Measurements from ENCODE around the gene GNG3. TPM values are rescaled to one million over a fixed set of nuclear protein-coding genes. Genes with fewer than 3 reads are reported as not detected.

GNG3 gene
- polyA plus RNA-seq, 3 donors, result 0.23 TPM; not detected in 2

GRCh38 chr11:62716816-62717215 is 9.3 kb downstream of the GNG3 start:
- no peak overlapping the region for H3K9ac ChIP-seq (ENCODE audit: insufficient read depth, low read length, poor library complexity, severe bottlenecking)
- no peak for TF ChIP-seq CTCF (IDR thresholded peaks at IDR 0.05)
- Mint-ChIP-seq H3K9me3 (no peaks in the 10 kb centered on the region), H3K27ac (peak overlapping the region in 1 of 7 donors; percentile 20), H3K36me3 (peaks cover 88 to 96% of the 10 kb centered on the region in 2 donors), H3K4me3 (no peak overlapping the region), H3K4me1 (peaks cover 4% of the 10 kb centered on the region), H3K27me3 (ENCODE audit: low read depth in 3 of 3) (no peaks in the 10 kb centered on the region)
- DNase-seq, result no peak
- H3K4me1 ChIP-seq (ENCODE audit: control insufficient read depth in 1 of 2, insufficient read depth in 2 of 2, low read length in 2 of 2), result no peaks in the 10 kb centered on the region
- no peak overlapping the region for H3K4me2 ChIP-seq (replicated peaks; ENCODE audit: extremely low read depth, low read length, poor library complexity, severe bottlenecking)
- no peak overlapping the region for H2AFZ ChIP-seq (ENCODE audit: insufficient read depth, low read depth, low read length, poor library complexity, severe bottlenecking)
- H3K27ac ChIP-seq (ENCODE audit: low read depth in 1 of 2, low read length in 2 of 2), result no peak overlapping the region
- intact Hi-C loops (cut with micrococcal nuclease), result no loop called here
- 96% methylated on average over 5 of the region's 11 CpGs for WGBS (ENCODE audit: insufficient coverage)
- H3K27me3 ChIP-seq (ENCODE audit: control insufficient read depth in 2 of 2, insufficient read depth in 2 of 2, low read length in 2 of 2), result no peaks in the 10 kb centered on the region
- peaks cover 72% of the 10 kb centered on the region for H3K79me2 ChIP-seq (ENCODE audit: insufficient read depth, low read length)
- no peak overlapping the region for H3K4me3 ChIP-seq (replicated peaks in 1 of 3; ENCODE audit: low read depth in 2 of 3, low read length in 3 of 3)
- H4K20me1 ChIP-seq (ENCODE audit: insufficient read depth, low read length), result peaks cover 66% of the 10 kb centered on the region
- no peaks in the 10 kb centered on the region for H3K9me3 ChIP-seq (replicated peaks in 1 of 2; ENCODE audit: control insufficient read depth in 1 of 2, insufficient read depth in 1 of 2, low read length in 2 of 2)
- peaks cover 89 to 98% of the 10 kb centered on the region in 2 donors for H3K36me3 ChIP-seq (replicated peaks in 1 of 2; ENCODE audit: control insufficient read depth in 1 of 2, insufficient read depth in 2 of 2, low read length in 2 of 2)

- H3K36me3 Mint-ChIP-seq, result peaks cover 91 to 99% of the 10 kb centered on the region in 2 donors
- Histone ChIP-seq H2AFZ (ENCODE audit: insufficient read depth, low read depth, low read length, poor library complexity, severe bottlenecking) (no peak overlapping the region), H3K4me1 (ENCODE audit: control insufficient read depth in 1 of 2, insufficient read depth in 2 of 2, low read length in 2 of 2) (peaks cover 3 to 5% of the 10 kb centered on the region in 2 donors), H4K20me1 (ENCODE audit: insufficient read depth, low read length) (peaks cover 88% of the 10 kb centered on the region), H3K36me3 (replicated peaks in 1 of 2; ENCODE audit: control insufficient read depth in 1 of 2, insufficient read depth in 2 of 2, low read length in 2 of 2) (peaks cover 95 to 99% of the 10 kb centered on the region in 2 donors), H3K27me3 (ENCODE audit: control insufficient read depth in 2 of 2, insufficient read depth in 2 of 2, low read length in 2 of 2) (no peaks in the 10 kb centered on the region), H3K79me2 (ENCODE audit: insufficient read depth, low read length) (peaks cover 89% of the 10 kb centered on the region), H3K27ac (ENCODE audit: low read depth in 1 of 2, low read length in 2 of 2) (peak overlapping the region in 1 of 2 donors; percentile 32), H3K4me2 (replicated peaks; ENCODE audit: extremely low read depth, low read length, poor library complexity, severe bottlenecking) (no peak overlapping the region), H3K9me3 (replicated peaks in 1 of 2; ENCODE audit: control insufficient read depth in 1 of 2, insufficient read depth in 1 of 2, low read length in 2 of 2) (no peaks in the 10 kb centered on the region), H3K9ac (ENCODE audit: insufficient read depth, low read length, poor library complexity, severe bottlenecking) (no peak overlapping the region), H3K4me3 (replicated peaks in 1 of 3; ENCODE audit: low read depth in 2 of 3, low read length in 3 of 3) (no peak overlapping the region)
- no peak overlapping the region for H3K4me3 Mint-ChIP-seq
- no peak for DNase-seq
- intact Hi-C loops (cut with micrococcal nuclease), result no loop called here
- WGBS (ENCODE audit: insufficient coverage), result 83% methylated on average over 1 of the region's 2 CpGs
- H3K27ac Mint-ChIP-seq, result no peak overlapping the region
- peaks cover 5% of the 10 kb centered on the region for H3K4me1 Mint-ChIP-seq
- H3K27me3 Mint-ChIP-seq (ENCODE audit: low read depth in 3 of 3), result no peaks in the 10 kb centered on the region
- H3K9me3 Mint-ChIP-seq, result no peaks in the 10 kb centered on the region
- TF ChIP-seq CTCF (IDR thresholded peaks at IDR 0.05), result no peak
Measured at GRCh38 chr11:62719302-62719978, 12.0 kb downstream of the GNG3 start.
